GM06990 (cell line): Measurements from ENCODE around the gene SLC25A19.
A peak's percentile ranks its signal among the peaks of the same experiment; 100 is the strongest.
"Not testable (repeated sequence)": the region's sequence is repeated elsewhere in the genome, so short reads cannot be mapped to it uniquely, and the experiment has no call there.

Source experiments
- DNase-seq: peaks from one replicate; pipeline ENCODE4 v3.0.0-alpha.2; 2011; ENCODE audit not compliant: insufficient read length; ENCODE audit errors: extremely low read depth
- H3K27me3 ChIP-seq: replicated peaks from 2 replicates; pipeline ENCODE4 v1.6.0; 2011; ENCODE audit warnings: low read length; ENCODE audit not compliant: control insufficient read depth, insufficient read depth
- H3K36me3 ChIP-seq: 2 replicates; pipeline ENCODE4 v1.5.1; 2011; ENCODE audit warnings: low read length; ENCODE audit not compliant: control insufficient read depth, insufficient read depth
- H3K4me3 ChIP-seq: replicated peaks from 2 replicates; pipeline ENCODE4 v1.5.1; 2011; ENCODE audit warnings: low read depth, mild to moderate bottlenecking, control low read depth, low read length
- TF ChIP-seq, protein P1 (sequence below): IDR thresholded peaks from 2 replicates; pipeline ENCODE4 v1.5.1; 2011; ENCODE audit warnings: low read length, control low read depth, mild to moderate bottlenecking, inconsistent platforms; ENCODE audit not compliant: insufficient read depth, poor library complexity, severe bottlenecking

SLC25A19 gene

DNA sequence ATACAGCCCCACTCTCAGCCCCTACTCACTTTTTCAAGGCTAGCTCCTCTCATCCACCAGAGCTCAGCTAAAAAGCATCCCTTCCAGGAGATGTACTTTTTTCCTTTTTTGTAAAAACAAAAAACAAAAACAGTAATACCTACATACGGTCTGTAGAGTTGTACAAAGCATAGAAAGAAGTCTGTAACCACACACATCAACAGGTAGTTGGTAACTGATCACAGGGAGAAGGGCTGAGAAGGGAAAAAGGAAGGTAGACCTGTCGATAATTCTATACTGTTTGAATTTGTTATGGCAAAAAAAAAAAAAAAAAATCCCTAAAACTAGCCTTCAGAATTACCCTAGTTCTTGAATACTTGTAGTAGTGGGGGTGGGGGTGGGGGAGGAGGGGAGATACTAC, 874 bp downstream of the SLC25A19 start:
- DNase-seq, result no peak
- TF ChIP-seq, protein P1, sequence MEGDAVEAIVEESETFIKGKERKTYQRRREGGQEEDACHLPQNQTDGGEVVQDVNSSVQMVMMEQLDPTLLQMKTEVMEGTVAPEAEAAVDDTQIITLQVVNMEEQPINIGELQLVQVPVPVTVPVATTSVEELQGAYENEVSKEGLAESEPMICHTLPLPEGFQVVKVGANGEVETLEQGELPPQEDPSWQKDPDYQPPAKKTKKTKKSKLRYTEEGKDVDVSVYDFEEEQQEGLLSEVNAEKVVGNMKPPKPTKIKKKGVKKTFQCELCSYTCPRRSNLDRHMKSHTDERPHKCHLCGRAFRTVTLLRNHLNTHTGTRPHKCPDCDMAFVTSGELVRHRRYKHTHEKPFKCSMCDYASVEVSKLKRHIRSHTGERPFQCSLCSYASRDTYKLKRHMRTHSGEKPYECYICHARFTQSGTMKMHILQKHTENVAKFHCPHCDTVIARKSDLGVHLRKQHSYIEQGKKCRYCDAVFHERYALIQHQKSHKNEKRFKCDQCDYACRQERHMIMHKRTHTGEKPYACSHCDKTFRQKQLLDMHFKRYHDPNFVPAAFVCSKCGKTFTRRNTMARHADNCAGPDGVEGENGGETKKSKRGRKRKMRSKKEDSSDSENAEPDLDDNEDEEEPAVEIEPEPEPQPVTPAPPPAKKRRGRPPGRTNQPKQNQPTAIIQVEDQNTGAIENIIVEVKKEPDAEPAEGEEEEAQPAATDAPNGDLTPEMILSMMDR, result no peak
- H3K4me3 ChIP-seq, result peak overlapping the region; percentile 88

DNA sequence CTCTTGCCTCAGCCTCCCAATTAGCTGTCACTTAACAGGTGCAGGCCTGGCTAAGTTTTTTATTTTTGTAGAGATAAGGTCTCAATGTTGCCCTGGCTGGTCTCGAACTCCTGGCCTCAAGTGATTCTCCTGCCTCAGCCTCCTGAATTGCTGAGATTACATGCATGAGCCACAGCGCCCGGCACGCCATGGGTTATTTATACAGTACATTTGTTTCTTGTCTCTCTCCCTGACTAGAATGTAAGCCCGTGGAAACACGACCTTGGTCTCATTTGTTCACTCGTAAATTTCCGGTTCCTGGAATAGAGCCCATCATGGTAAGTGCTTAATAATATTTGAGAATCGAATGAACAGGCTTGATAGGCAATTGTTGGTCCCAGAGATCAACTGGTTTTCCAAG, 2.0 kb downstream of the SLC25A19 start:
- Histone ChIP-seq H3K4me3 (peak overlapping the region; percentile 33), H3K27me3 (no peaks in the 10 kb centered on the region)

More for the DNA sequence above, 874 bp downstream of the SLC25A19 start:
- Histone ChIP-seq H3K36me3 (peaks cover 15% of the 10 kb centered on the region), H3K27me3 (no peaks in the 10 kb centered on the region)

DNA sequence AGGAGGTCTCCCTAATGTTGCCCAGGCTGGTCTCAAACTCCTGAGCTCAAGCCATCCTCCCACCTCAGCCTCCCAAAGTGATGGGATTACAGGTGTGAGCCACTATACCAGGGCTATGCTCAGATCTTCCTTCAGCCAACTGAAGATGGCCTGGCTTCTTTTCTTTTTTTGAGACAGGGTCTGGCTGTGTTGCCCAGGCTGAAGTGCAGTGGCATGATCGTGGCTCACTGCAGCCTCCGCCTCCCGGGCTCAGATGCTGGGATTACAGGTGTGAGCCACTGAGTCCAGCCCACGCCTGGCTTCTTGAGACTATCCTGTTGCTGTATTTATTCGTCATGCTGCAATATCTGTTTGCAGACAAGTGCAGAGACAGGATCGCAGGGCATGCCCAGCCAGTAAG, 4.1 kb downstream of the SLC25A19 start:
- no peak for DNase-seq

More for the DNA sequence above, 2.0 kb downstream of the SLC25A19 start:
- no peak for DNase-seq
- TF ChIP-seq, protein P1, result no peak
- peaks cover 16% of the 10 kb centered on the region for H3K36me3 ChIP-seq

DNA sequence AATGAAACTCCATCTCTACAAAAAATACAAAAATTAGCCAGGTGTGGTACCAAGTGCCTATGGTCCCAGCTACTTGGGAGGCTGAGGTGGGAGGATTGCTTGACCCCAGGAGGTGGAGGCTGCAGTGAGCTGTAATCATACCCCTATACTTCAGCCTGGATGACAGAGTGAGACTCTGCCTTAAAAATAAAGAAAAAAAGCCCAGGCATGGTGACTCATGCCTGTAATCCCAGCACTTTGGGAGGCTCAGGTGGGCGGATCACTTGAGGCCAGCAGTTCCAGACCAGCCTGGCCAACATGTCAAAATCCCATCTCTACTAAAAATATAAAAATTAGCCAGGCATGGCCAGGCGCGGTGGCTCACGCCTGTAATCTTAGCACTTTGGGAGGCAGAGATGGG, 9.0 kb downstream of the SLC25A19 start:
- not testable (repeated sequence) for H3K27me3 ChIP-seq, DNase-seq, H3K4me3 ChIP-seq
- H3K36me3 ChIP-seq, result peaks cover 17% of the 10 kb centered on the region

More for the DNA sequence above, 4.1 kb downstream of the SLC25A19 start:
- TF ChIP-seq, protein P1, result no peak
- no peaks in the 10 kb centered on the region for H3K27me3 ChIP-seq
- peaks cover 18% of the 10 kb centered on the region for H3K36me3 ChIP-seq
- no peak overlapping the region for H3K4me3 ChIP-seq

GRCh38 chr17:75277664-75278071, 11.6 kb downstream of the SLC25A19 start:
- no peak for DNase-seq
- TF ChIP-seq, protein P1, result no peak

DNA sequence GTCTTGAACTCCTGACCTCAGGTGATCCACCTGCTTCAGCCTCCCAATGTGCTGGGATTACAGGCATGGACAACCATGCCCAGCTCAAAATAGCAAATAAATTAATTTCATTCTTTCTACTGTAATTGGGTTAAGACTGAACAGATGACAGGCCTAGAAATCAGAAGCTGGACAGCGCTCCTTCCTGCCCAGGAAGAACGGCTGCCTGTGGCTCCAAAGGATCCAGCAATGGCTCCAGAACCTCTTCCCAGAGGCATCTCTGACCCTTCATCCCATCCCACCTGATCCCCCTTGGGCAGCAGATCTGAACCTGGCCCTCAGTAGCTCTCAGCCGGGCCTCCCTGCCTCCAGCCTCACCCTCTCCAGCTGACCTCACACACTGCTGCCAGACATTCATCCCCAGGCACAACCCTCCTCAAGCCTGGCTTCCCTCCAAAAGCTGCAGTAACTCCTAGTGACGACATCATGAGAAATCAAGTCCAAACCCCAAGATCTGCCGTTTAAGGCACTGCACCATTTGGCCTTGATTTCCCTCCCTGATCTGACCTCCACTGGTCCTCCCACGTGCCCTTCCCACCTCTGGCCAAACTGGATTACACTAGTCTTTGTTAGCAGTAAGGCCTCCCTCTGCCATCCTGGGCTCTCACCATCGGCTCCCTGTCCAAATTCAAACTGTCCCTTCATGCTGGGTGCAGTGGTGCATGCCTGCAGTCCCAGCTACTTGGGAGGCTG, 15.1 kb downstream of the SLC25A19 start:
- Histone ChIP-seq H3K27me3 (no peaks in the 10 kb centered on the region), H3K36me3 (peaks cover 23% of the 10 kb centered on the region), H3K4me3 (no peak overlapping the region)
- DNase-seq, result no peak
- TF ChIP-seq, protein P1, result no peak

More at GRCh38 chr17:75277664-75278071, 11.6 kb downstream of the SLC25A19 start:
- H3K27me3 ChIP-seq, result no peaks in the 10 kb centered on the region
- H3K4me3 ChIP-seq, result no peak overlapping the region
- peaks cover 25% of the 10 kb centered on the region for H3K36me3 ChIP-seq
